K562 (cell line): ENCODE data around the gene TXNDC15. TPM values are rescaled to one million over a fixed set of nuclear protein-coding genes. Genes with fewer than 3 reads are reported as not detected.

Experiments
- ATF1 ChIP-seq, 2 experiments: fragments of 450-650 bp in 1 of 2; IDR thresholded peaks; 2 replicates each; pipeline ENCODE4 v1.6.1; 2016; ENCODE audit warnings: missing compliant biosample characterization in 1 of 2, missing genetic modification characterization in 1 of 2
- BCL6 ChIP-seq: fragments of 250-450 bp; sonication (Bioruptor Pico); IDR thresholded peaks from 2 replicates; pipeline ENCODE4 v1.4.0; 2020
- BRD9 ChIP-seq: fragments of 450-650 bp; IDR thresholded peaks from 2 replicates; pipeline ENCODE4 v1.6.1; 2018; ENCODE audit warnings: low read depth; ENCODE audit not compliant: partially characterized antibody
- CBFA2T2 ChIP-seq: fragments of 450-650 bp; conservative IDR thresholded peaks from 2 replicates; pipeline ENCODE4 v1.6.1; 2017; ENCODE audit warnings: mild to moderate bottlenecking
- CHD1 ChIP-seq: fragments of 200-600 bp; sonication (generic); IDR thresholded peaks from one replicate; pipeline ENCODE4 v1.6.1; 2012; ENCODE audit warnings: mild to moderate bottlenecking, moderate library complexity, low read length, inconsistent platforms
- CXXC5 ChIP-seq: fragments of 250-450 bp; sonication (Bioruptor Pico); IDR thresholded peaks from 2 replicates; pipeline ENCODE4 v1.8.0; 2022; ENCODE audit warnings: inconsistent platforms, mild to moderate bottlenecking, moderate library complexity
- E2F5 ChIP-seq: sonication (generic); formaldehyde crosslinking; IDR thresholded peaks from 2 replicates; pipeline ENCODE4 v1.8.0; 2022; ENCODE audit warnings: mild to moderate bottlenecking, missing genetic modification reagents
- EZH2 ChIP-seq: IDR thresholded peaks from 2 replicates; pipeline ENCODE4 v1.6.1; 2012; ENCODE audit warnings: low read depth, mild to moderate bottlenecking, inconsistent platforms, low read length, borderline replicate concordance
- HMGN3 ChIP-seq: IDR thresholded peaks from 2 replicates; pipeline ENCODE4 v1.6.1; 2011; ENCODE audit warnings: borderline replicate concordance, low read depth, mild to moderate bottlenecking, mixed read lengths, low read length; ENCODE audit not compliant: insufficient read length; ENCODE audit errors: extremely low read depth
- LCOR ChIP-seq: sonication (generic); formaldehyde crosslinking; IDR thresholded peaks from 2 replicates; pipeline ENCODE4 v1.8.0; 2022; ENCODE audit warnings: mild to moderate bottlenecking, missing genetic modification reagents
- MEF2A ChIP-seq: IDR thresholded peaks from 2 replicates; pipeline ENCODE4 v1.6.1; 2011; ENCODE audit warnings: low read depth, mild to moderate bottlenecking, low read length, moderate library complexity; ENCODE audit not compliant: control insufficient read depth
- NFE2 ChIP-seq: IDR thresholded peaks from 2 replicates; pipeline ENCODE4 v1.6.1; 2014; ENCODE audit warnings: antibody characterized with exemption, low read depth
- NFIC ChIP-seq: fragments of 450-650 bp; IDR thresholded peaks from 2 replicates; pipeline ENCODE4 v1.6.1; 2017; ENCODE audit warnings: mild to moderate bottlenecking, inconsistent platforms
- NONO ChIP-seq, 2 experiments: fragments of 200-400 bp in 1 of 2; fragments of 450-650 bp in 1 of 2; formaldehyde crosslinking in 1 of 2; IDR thresholded peaks; 2 replicates each; pipeline ENCODE4 v1.6.1; 2017; ENCODE audit warnings: low read depth in 2 of 2, mild to moderate bottlenecking in 2 of 2, moderate library complexity in 2 of 2, low read length in 1 of 2
- RBM22 ChIP-seq: fragments of 200-400 bp; formaldehyde crosslinking; IDR thresholded peaks from 2 replicates; pipeline ENCODE4 v1.6.1; 2018; ENCODE audit warnings: low read length, low read depth; ENCODE audit not compliant: poor library complexity, severe bottlenecking
- SNIP1 ChIP-seq: fragments of 450-650 bp; IDR thresholded peaks from 2 replicates; pipeline ENCODE4 v1.7.1; 2017; ENCODE audit warnings: low read depth, mild to moderate bottlenecking
- STAT5B ChIP-seq: fragments of 250-450 bp; sonication (Bioruptor Pico); IDR thresholded peaks from 2 replicates; pipeline ENCODE4 v1.8.0; 2021; ENCODE audit warnings: mild to moderate bottlenecking, inconsistent platforms
- TEAD1 ChIP-seq, 2 experiments: fragments of 450-650 bp in 1 of 2; sonication (generic) in 1 of 2; formaldehyde crosslinking; IDR thresholded peaks; 2 replicates each; pipeline versions ENCODE4 v1.4.0 to v1.8.0; 2020 to 2022; ENCODE audit warnings: mild to moderate bottlenecking in 2 of 2, missing genetic modification reagents in 1 of 2
- TEAD4 ChIP-seq, 2 experiments: sonication (generic) in 1 of 2; formaldehyde crosslinking in 1 of 2; IDR thresholded peaks; 2 replicates each; pipeline versions ENCODE4 v1.6.1 to v1.8.0; 2012 to 2022; ENCODE audit warnings: borderline replicate concordance in 1 of 2, inconsistent platforms in 1 of 2, low read length in 1 of 2, mild to moderate bottlenecking in 1 of 2, missing genetic modification reagents in 1 of 2
- TSC22D4 ChIP-seq: fragments of 450-650 bp; IDR thresholded peaks from 2 replicates; pipeline ENCODE4 v1.6.1; 2016; ENCODE audit warnings: missing genetic modification characterization, missing biosample characterization, control low read depth
- ZBTB8A ChIP-seq: fragments of 450-650 bp; IDR thresholded peaks from 2 replicates; pipeline ENCODE4 v1.6.1; 2018; ENCODE audit warnings: mild to moderate bottlenecking, moderate library complexity; ENCODE audit not compliant: partially characterized antibody
- ZFPM2 ChIP-seq: fragments of 250-450 bp; sonication (Bioruptor Pico); IDR thresholded peaks from 2 replicates; pipeline ENCODE4 v1.5.1; 2022; ENCODE audit warnings: mild to moderate bottlenecking
- ZNF277 ChIP-seq: fragments of 250-450 bp; sonication (Bioruptor Pico); IDR thresholded peaks from 2 replicates; pipeline ENCODE4 v1.8.0; 2022; ENCODE audit warnings: inconsistent platforms, mild to moderate bottlenecking, moderate library complexity, borderline replicate concordance
- ZNF740 ChIP-seq, 3 experiments: fragments of 200-800 bp in 1 of 3; sonication (Bioruptor generic) in 1 of 3; sonication (generic) in 1 of 3; formaldehyde crosslinking in 1 of 3; IDR thresholded peaks; 2 replicates each; pipeline versions ENCODE4 v1.6.1 to v1.8.0; 2016 to 2022; ENCODE audit warnings: mild to moderate bottlenecking in 2 of 3, missing compliant biosample characterization in 2 of 3, missing genetic modification characterization in 2 of 3, missing genetic modification reagents in 1 of 3
- ZNF79 ChIP-seq: fragments of 250-450 bp; sonication (Bioruptor Pico); IDR thresholded peaks from 2 replicates; pipeline ENCODE4 v1.4.0; 2020; ENCODE audit warnings: low read depth, mild to moderate bottlenecking, moderate library complexity
- polyA plus RNA-seq, 8 experiments: library from polyadenylated mRNA; depleted of rRNA in 4 of 8; stranded (reverse) in 5 of 8; unstranded in 3 of 8; fragments of >200 nt; fragmentation: Nextera tagmentation in 2 of 8; fragmentation: Illumina TruSeq in 1 of 8; extraction: Ambion mirVana in 2 of 8; extraction: Trizol in 1 of 8; gene quantifications; 2 replicates each; pipeline versions ENCODE4 v1.2.1 to v1.2.3, GENCODE V29; 2011 to 2014; ENCODE audit warnings: inconsistent platforms in 1 of 8, missing spikeins in 1 of 8
- total RNA-seq, 7 experiments: library from RNA; depleted of rRNA in 6 of 7; stranded (reverse); fragments of >200 nt in 6 of 7; fragmentation: Illumina TruSeq in 2 of 7; extraction: Trizol in 2 of 7; gene quantifications; 2 replicates each; pipeline versions ENCODE4 v1.2.1 to v1.2.3, GENCODE V29; 2011 to 2021; ENCODE audit warnings: low replicate concordance in 1 of 7

TXNDC15 gene
- total and polyA plus RNA-seq, 9 of the 15 experiments (the other 6 are each of a cell fraction or from before 2014, with no cell fraction given) = 3.0 to 15.4 (median 12.3) TPM

GRCh38 chr5:134845852-134846640 lies 28.1 kb upstream of the TXNDC15 start, which contains the start of gene C5orf24 (continued):
- no peak for TF ChIP-seq STAT5B (CRISPR knock-in tag)
- no peak for TF ChIP-seq EZH2
- no peak for TF ChIP-seq ATF1 (CRISPR knock-in tag; IDR thresholded peaks at IDR 0.05)
- TF ChIP-seq ATF1 (tag; IDR thresholded peaks at IDR 0.05) = peak; percentile 80
- no peak for TF ChIP-seq ZBTB8A
- no peak; the same call in 1 of the 2 replicates for TF ChIP-seq TEAD4 (IDR thresholded peaks at IDR 0.05; ENCODE audit: low read length)
- TF ChIP-seq TEAD4 (CRISPR knock-in tag; IDR thresholded peaks at IDR 0.05; ENCODE audit: borderline replicate concordance) = peak; percentile 23; the same call in 1 of the 2 replicates
- TF ChIP-seq CBFA2T2 = no peak
- peak; percentile 94 for TF ChIP-seq HMGN3
- no peak for TF ChIP-seq ZNF277
- TF ChIP-seq TSC22D4 (tag) = no peak
- peak; percentile 93 to 99 for TF ChIP-seq NONO (IDR thresholded peaks at IDR 0.05; ENCODE audit: low read depth in 2 of 2, low read length in 1 of 2)
- no peak for TF ChIP-seq ZFPM2 (CRISPR knock-in tag)
- peak; percentile 91 for TF ChIP-seq NFIC
- TF ChIP-seq MEF2A = no peak
- TF ChIP-seq LCOR (CRISPR knock-in tag) = no peak; the same call in 1 of the 2 replicates
- no peak for TF ChIP-seq SNIP1
- no peak for TF ChIP-seq ZNF740 (CRISPR knock-in tag; IDR thresholded peaks at IDR 0.05)
- TF ChIP-seq ZNF740 (tag; IDR thresholded peaks at IDR 0.05) = no peak
- peak; percentile 98 for TF ChIP-seq CXXC5 (CRISPR knock-in tag)
- TF ChIP-seq CHD1 = peak; percentile 85
- TF ChIP-seq ZNF79 (CRISPR knock-in tag) = no peak
- TF ChIP-seq RBM22 = peak; percentile 97
- TF ChIP-seq E2F5 (CRISPR knock-in tag) = peak; percentile 90; the same call in 1 of the 2 replicates
- TF ChIP-seq BCL6 (CRISPR knock-in tag) = no peak
- no peak for TF ChIP-seq NFE2
- TF ChIP-seq BRD9 = no peak
- peak in 1 of 2 experiments; percentile 78; a peak in 1 of 4 replicates for TF ChIP-seq TEAD1 (CRISPR knock-in tag; IDR thresholded peaks at IDR 0.05)
